GM18520 (cell line): ENCODE data around the gene ZNF266.

Experiments
- ATAC-seq: cut with Tn5 transposase; IDR thresholded peaks from one replicate; pipeline ENCODE4 v1.9.1; 2021; ENCODE audit not compliant: unreplicated experiment

ZNF266 gene

GRCh38 chr19:9435279-9436268 lies at the start of gene ZNF266:
Gene ZNF266 (minus strand): TSS chr19:9435573. CDS start chr19:9420089, 15,484 bp downstream.
- ATAC-seq, result peak; percentile 90

GRCh38 chr19:9485140-9485539 lies 49.8 kb upstream of the ZNF266 start:
- no peak for ATAC-seq

GRCh38 chr19:9474975-9475374 lies 39.6 kb upstream of the ZNF266 start:
- ATAC-seq, result no peak

- no peak for ATAC-seq
Measured at GRCh38 chr19:9467161-9467560, 31.8 kb upstream of the ZNF266 start.

GRCh38 chr19:9461938-9462337 lies 26.6 kb upstream of the ZNF266 start:
- ATAC-seq, result no peak

- ATAC-seq, result no peak
Measured at GRCh38 chr19:9456018-9456689, 20.8 kb upstream of the ZNF266 start.

- ATAC-seq, result no peak
Measured at GRCh38 chr19:9453953-9454352, 18.6 kb upstream of the ZNF266 start.

GRCh38 chr19:9445037-9445436 lies 9.7 kb upstream of the ZNF266 start:
- ATAC-seq, result no peak

- ATAC-seq, result no peak
Measured at GRCh38 chr19:9436358-9436757, 985 bp upstream of the ZNF266 start.

GRCh38 chr19:9431475-9431874 lies 3.9 kb downstream of the ZNF266 start:
- no peak for ATAC-seq

- no peak for ATAC-seq
Measured at GRCh38 chr19:9430444-9430843, 4.9 kb downstream of the ZNF266 start.

- no peak for ATAC-seq
Measured at GRCh38 chr19:9427941-9428340, 7.4 kb downstream of the ZNF266 start.

GRCh38 chr19:9413240-9413954 lies 22.0 kb downstream of the ZNF266 start:
- no peak for ATAC-seq

- no peak for ATAC-seq
Measured at GRCh38 chr19:9407827-9408226, 27.5 kb downstream of the ZNF266 start.

- no peak for ATAC-seq
Measured at GRCh38 chr19:9406798-9407352, 28.5 kb downstream of the ZNF266 start.

GRCh38 chr19:9381361-9381785 lies 54.0 kb downstream of the ZNF266 start:
- no peak for ATAC-seq

- no peak for ATAC-seq
Measured at GRCh38 chr19:9370738-9371619, 64.4 kb downstream of the ZNF266 start.

GRCh38 chr19:9362905-9363304 lies 72.5 kb downstream of the ZNF266 start, which contains the start of gene ZNF177:
Gene ZNF177 (plus strand): TSS chr19:9363013. CDS start chr19:9378312, 15,299 bp downstream.
- ATAC-seq, result no peak
